ENCODE results near the gene SYNE4. TPM values are rescaled to one million over a fixed set of nuclear protein-coding genes. Genes with fewer than 3 reads are reported as not detected.

The SYNE4 gene
- total RNA-seq, 1 experiment from 2014 or later = not detected

GRCh38 chr19:36003284-36003683 lies 5.3 kb downstream of the SYNE4 start:
- POLR2A ChIA-PET (ENCODE audit: low non-redundant PET) = no interaction called here
- Histone ChIP-seq H3K4me1 (ENCODE audit: insufficient read depth, low read length, poor library complexity, severe bottlenecking) (no peaks in the 10 kb centered on the region), H3K9me3 (ENCODE audit: low read depth, low read length, poor library complexity, severe bottlenecking) (no peaks in the 10 kb centered on the region), H3K27ac (ENCODE audit: low read depth, low read length, poor library complexity, severe bottlenecking) (no peak overlapping the region), H3K27me3 (replicated peaks; ENCODE audit: insufficient read depth, low read depth, low read length, poor library complexity) (no peaks in the 10 kb centered on the region), H3K4me3 (ENCODE audit: low read depth, low read length, poor library complexity, severe bottlenecking) (no peak overlapping the region), H3K36me3 (ENCODE audit: insufficient read depth, low read length, poor library complexity, severe bottlenecking) (no peaks in the 10 kb centered on the region)
- CTCF ChIA-PET = no interaction called here
- BruUV-seq (replicated peaks) = no TSS peak
- intact Hi-C loops (cut with micrococcal nuclease; ENCODE audit: unreplicated experiment) = no loop called here
- no peak for DNase-seq (ENCODE audit: low spot score)
- TF ChIP-seq, protein P1, sequence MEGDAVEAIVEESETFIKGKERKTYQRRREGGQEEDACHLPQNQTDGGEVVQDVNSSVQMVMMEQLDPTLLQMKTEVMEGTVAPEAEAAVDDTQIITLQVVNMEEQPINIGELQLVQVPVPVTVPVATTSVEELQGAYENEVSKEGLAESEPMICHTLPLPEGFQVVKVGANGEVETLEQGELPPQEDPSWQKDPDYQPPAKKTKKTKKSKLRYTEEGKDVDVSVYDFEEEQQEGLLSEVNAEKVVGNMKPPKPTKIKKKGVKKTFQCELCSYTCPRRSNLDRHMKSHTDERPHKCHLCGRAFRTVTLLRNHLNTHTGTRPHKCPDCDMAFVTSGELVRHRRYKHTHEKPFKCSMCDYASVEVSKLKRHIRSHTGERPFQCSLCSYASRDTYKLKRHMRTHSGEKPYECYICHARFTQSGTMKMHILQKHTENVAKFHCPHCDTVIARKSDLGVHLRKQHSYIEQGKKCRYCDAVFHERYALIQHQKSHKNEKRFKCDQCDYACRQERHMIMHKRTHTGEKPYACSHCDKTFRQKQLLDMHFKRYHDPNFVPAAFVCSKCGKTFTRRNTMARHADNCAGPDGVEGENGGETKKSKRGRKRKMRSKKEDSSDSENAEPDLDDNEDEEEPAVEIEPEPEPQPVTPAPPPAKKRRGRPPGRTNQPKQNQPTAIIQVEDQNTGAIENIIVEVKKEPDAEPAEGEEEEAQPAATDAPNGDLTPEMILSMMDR (conservative IDR thresholded peaks at IDR 0.05; ENCODE audit: low read depth, low read length) = no peak

GRCh38 chr19:36001605-36002004 lies 7.0 kb downstream of the SYNE4 start:
- DNase-seq (ENCODE audit: low spot score) = no peak
- BruUV-seq (replicated peaks) = no TSS peak
- no peaks in the 10 kb centered on the region for H3K9me3 ChIP-seq (ENCODE audit: low read depth, low read length, poor library complexity, severe bottlenecking)
- H3K36me3 ChIP-seq (ENCODE audit: insufficient read depth, low read length, poor library complexity, severe bottlenecking) = no peaks in the 10 kb centered on the region
- TF ChIP-seq EZH2 (IDR thresholded peaks at IDR 0.05; ENCODE audit: borderline replicate concordance, low read depth, low read length, poor library complexity, severe bottlenecking) = no peak
- TF ChIP-seq, protein P1 (conservative IDR thresholded peaks at IDR 0.05; ENCODE audit: low read depth, low read length) = no peak
- ChIA-PET CTCF (no interaction called here), POLR2A (ENCODE audit: low non-redundant PET) (interaction anchor here (0.7 kb wide), 1 partner anchor 669 kb away, joined by 3 read pairs; no protein-coding TSS in a partner anchor)
- intact Hi-C loops (cut with micrococcal nuclease; ENCODE audit: unreplicated experiment) = no loop called here
- no peaks in the 10 kb centered on the region for H3K4me1 ChIP-seq (ENCODE audit: insufficient read depth, low read length, poor library complexity, severe bottlenecking)
- no peak overlapping the region for H3K4me3 ChIP-seq (ENCODE audit: low read depth, low read length, poor library complexity, severe bottlenecking)
- H3K27ac ChIP-seq (ENCODE audit: low read depth, low read length, poor library complexity, severe bottlenecking) = no peak overlapping the region
- no peaks in the 10 kb centered on the region for H3K27me3 ChIP-seq (replicated peaks; ENCODE audit: insufficient read depth, low read depth, low read length, poor library complexity)

DNA sequence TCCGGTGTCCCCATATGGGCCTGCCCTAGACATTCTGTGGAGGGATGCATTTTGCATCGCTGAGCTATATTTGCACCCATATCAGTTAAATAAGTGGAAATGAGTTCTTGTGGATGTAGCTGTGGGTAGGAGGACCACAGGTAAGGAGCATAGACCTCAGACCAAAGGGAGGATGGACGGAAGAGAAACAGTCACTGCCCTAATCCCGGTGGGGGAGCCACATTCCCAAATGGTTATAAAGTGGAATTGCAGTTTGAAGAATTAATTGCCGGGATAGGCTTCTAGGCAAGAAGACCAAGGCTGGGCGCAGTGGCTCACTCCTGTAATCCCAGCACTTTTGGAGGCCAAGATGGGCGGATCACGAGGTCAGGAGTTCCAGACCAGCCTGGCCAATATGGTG lies 11.8 kb downstream of the SYNE4 start:
- Histone ChIP-seq H3K27me3 (replicated peaks; ENCODE audit: insufficient read depth, low read depth, low read length, poor library complexity) (no peaks in the 10 kb centered on the region), H3K4me1 (ENCODE audit: insufficient read depth, low read length, poor library complexity, severe bottlenecking) (peaks cover 8% of the 10 kb centered on the region), H3K36me3 (ENCODE audit: insufficient read depth, low read length, poor library complexity, severe bottlenecking) (no peaks in the 10 kb centered on the region), H3K9me3 (ENCODE audit: low read depth, low read length, poor library complexity, severe bottlenecking) (no peaks in the 10 kb centered on the region), H3K4me3 (ENCODE audit: low read depth, low read length, poor library complexity, severe bottlenecking) (no peak overlapping the region), H3K27ac (ENCODE audit: low read depth, low read length, poor library complexity, severe bottlenecking) (no peak overlapping the region)
- intact Hi-C loops (cut with micrococcal nuclease; ENCODE audit: unreplicated experiment) = no loop called here
- CTCF ChIA-PET = interaction anchor here (0.5 kb wide), 1 partner anchor 50 kb away, joined by 3 read pairs; no protein-coding TSS in a partner anchor
- no peak for DNase-seq (ENCODE audit: low spot score)
- no peak for TF ChIP-seq EZH2 (IDR thresholded peaks at IDR 0.05; ENCODE audit: borderline replicate concordance, low read depth, low read length, poor library complexity, severe bottlenecking)
- TF ChIP-seq, protein P1 (conservative IDR thresholded peaks at IDR 0.05; ENCODE audit: low read depth, low read length) = no peak
- POLR2A ChIA-PET (ENCODE audit: low non-redundant PET) = interaction anchor here (0.5 kb wide), 1 partner anchor 223 kb away, joined by 4 read pairs; no protein-coding TSS in a partner anchor
- BruUV-seq (replicated peaks) = no TSS peak

Data from A673 (cell line).